Hepatocyte (in vitro differentiated cells): Measurements from ENCODE around the gene RPS6KA2. TPM values are rescaled to one million over a fixed set of nuclear protein-coding genes. Genes with fewer than 3 reads are reported as not detected.

Experiments used
- DNase-seq: peaks from one replicate; pipeline ENCODE4 v3.0.0-alpha.2; 2016; ENCODE audit warnings: low spot score
- H2AFZ ChIP-seq: fragments of 200-600 bp; sonication (generic); 2 replicates; pipeline ENCODE4 v1.6.0; 2016; ENCODE audit warnings: antibody characterized with exemption, mild to moderate bottlenecking
- H3K27ac ChIP-seq: fragments of 200-600 bp; sonication (generic); 2 replicates; pipeline ENCODE4 v1.5.1; 2016; ENCODE audit warnings: mild to moderate bottlenecking
- H3K27me3 ChIP-seq: fragments of 200-600 bp; sonication (generic); 2 replicates; pipeline ENCODE4 v1.6.1; 2016
- H3K36me3 ChIP-seq: fragments of 200-600 bp; sonication (generic); replicated peaks from 2 replicates; pipeline ENCODE4 v1.5.1; 2016; ENCODE audit warnings: low read depth; ENCODE audit not compliant: insufficient read depth
- H3K4me1 ChIP-seq: fragments of 200-600 bp; sonication (generic); 2 replicates; pipeline ENCODE4 v1.5.1; 2016; ENCODE audit warnings: mild to moderate bottlenecking, moderate library complexity; ENCODE audit not compliant: insufficient read depth
- H3K4me2 ChIP-seq: fragments of 200-600 bp; sonication (generic); 2 replicates; pipeline ENCODE4 v1.6.0; 2016
- H3K4me3 ChIP-seq: fragments of 200-600 bp; sonication (generic); 2 replicates; pipeline ENCODE4 v1.5.1; 2016; ENCODE audit warnings: mild to moderate bottlenecking
- H3K79me2 ChIP-seq: fragments of 200-600 bp; sonication (generic); 2 replicates; pipeline ENCODE4 v1.6.0; 2017; ENCODE audit warnings: mild to moderate bottlenecking
- H3K9me2 ChIP-seq: fragments of 200-600 bp; sonication (generic); replicated peaks from 2 replicates; pipeline ENCODE4 v1.6.0; 2017; ENCODE audit warnings: mild to moderate bottlenecking; ENCODE audit not compliant: insufficient read depth
- H3K9me3 ChIP-seq: fragments of 200-600 bp; sonication (generic); 2 replicates; pipeline ENCODE4 v1.5.1; 2016; ENCODE audit warnings: low read depth, mild to moderate bottlenecking
- H4K20me1 ChIP-seq: fragments of 200-600 bp; sonication (generic); 2 replicates; pipeline ENCODE4 v1.6.0; 2016; ENCODE audit warnings: mild to moderate bottlenecking; ENCODE audit not compliant: insufficient read depth, poor library complexity, severe bottlenecking
- CTCF ChIP-seq: fragments of 200-600 bp; sonication (generic); IDR thresholded peaks from 2 replicates; pipeline ENCODE4 v1.5.1; 2016; ENCODE audit warnings: antibody characterized with exemption, mild to moderate bottlenecking; ENCODE audit not compliant: poor library complexity
- EZH2 ChIP-seq: fragments of 200-600 bp; sonication (generic); IDR thresholded peaks from 2 replicates; pipeline ENCODE4 v1.6.1; 2016; ENCODE audit warnings: antibody characterized with exemption, mild to moderate bottlenecking, borderline replicate concordance
- EZH2phosphoT487 ChIP-seq: fragments of 200-600 bp; sonication (generic); IDR thresholded peaks from one replicate; pipeline ENCODE4 v1.6.1; 2018; ENCODE audit warnings: antibody characterized with exemption, mild to moderate bottlenecking, low read depth, moderate library complexity; ENCODE audit not compliant: unreplicated experiment, severe bottlenecking
- WGBS: methylation state at CpG from one replicate; pipeline ENCODE4 v1.1.6; 2016; ENCODE audit warnings: low lambda C conversion rate; ENCODE audit errors: missing lambda C conversion rate; 5-methylcytosine and 5-hydroxymethylcytosine counted together
- polyA plus RNA-seq: library from polyadenylated mRNA; unstranded; fragments of >200 nt; fragmentation: Nextera tagmentation; extraction: Ambion mirVana; gene quantifications from 2 replicates; pipeline ENCODE4 v1.2.1, GENCODE V29; 2016
- total RNA-seq: library from RNA; depleted of rRNA; stranded (reverse); fragments of >200 nt; gene quantifications from 2 replicates; pipeline ENCODE4 v1.2.3, GENCODE V29; 2014

RPS6KA2 gene
- total and polyA plus RNA-seq, 2 experiments from 2014 or later = 27.7 to 29.2 TPM

GRCh38 chr6:166659581-166659980 is 32.5 kb upstream of the RPS6KA2 start:
- 95% methylated on average over 13 of the region's 13 CpGs for WGBS

GRCh38 chr6:166658792-166659150 is 31.7 kb upstream of the RPS6KA2 start:
- DNase-seq = no peak
- no peak overlapping the region for H3K4me3 ChIP-seq

More at GRCh38 chr6:166659581-166659980, 32.5 kb upstream of the RPS6KA2 start:
- Histone ChIP-seq H3K9me3 (no peaks in the 10 kb centered on the region), H3K9me2 (no peaks in the 10 kb centered on the region), H3K36me3 (no peaks in the 10 kb centered on the region), H2AFZ (no peak overlapping the region), H3K4me2 (no peak overlapping the region), H3K4me3 (no peak overlapping the region), H3K27me3 (peaks cover 5% of the 10 kb centered on the region), H3K27ac (no peak overlapping the region), H4K20me1 (no peaks in the 10 kb centered on the region), H3K79me2 (no peaks in the 10 kb centered on the region), H3K4me1 (peaks cover 11% of the 10 kb centered on the region)
- DNase-seq = no peak
- TF ChIP-seq CTCF (no peak), EZH2 (no peak), EZH2phosphoT487 (no peak)

GRCh38 chr6:166658115-166658791 is 31.2 kb upstream of the RPS6KA2 start:
- TF ChIP-seq CTCF (no peak), EZH2phosphoT487 (no peak), EZH2 (no peak)
- Histone ChIP-seq H3K36me3 (no peaks in the 10 kb centered on the region), H3K9me3 (no peaks in the 10 kb centered on the region), H3K4me2 (no peak overlapping the region), H3K4me3 (no peak overlapping the region), H3K27ac (no peak overlapping the region), H3K27me3 (peaks cover 5% of the 10 kb centered on the region), H3K79me2 (no peaks in the 10 kb centered on the region), H3K9me2 (no peaks in the 10 kb centered on the region), H4K20me1 (no peaks in the 10 kb centered on the region), H3K4me1 (peaks cover 11% of the 10 kb centered on the region), H2AFZ (no peak overlapping the region)
- WGBS = 95% methylated on average over 19 of the region's 19 CpGs
- DNase-seq = no peak

More at GRCh38 chr6:166658792-166659150, 31.7 kb upstream of the RPS6KA2 start:
- 90% methylated on average over 9 of the region's 9 CpGs for WGBS
- Histone ChIP-seq H3K4me2 (no peak overlapping the region), H3K27ac (no peak overlapping the region), H2AFZ (no peak overlapping the region), H3K4me1 (peaks cover 11% of the 10 kb centered on the region), H4K20me1 (no peaks in the 10 kb centered on the region), H3K27me3 (peaks cover 5% of the 10 kb centered on the region), H3K36me3 (no peaks in the 10 kb centered on the region), H3K9me3 (no peaks in the 10 kb centered on the region), H3K9me2 (no peaks in the 10 kb centered on the region), H3K79me2 (no peaks in the 10 kb centered on the region)
- TF ChIP-seq EZH2phosphoT487 (no peak), EZH2 (no peak), CTCF (no peak)
